H1 (cell line): Measurements from ENCODE around the gene RCC1. TPM values are rescaled to one million over a fixed set of nuclear protein-coding genes. Genes with fewer than 3 reads are reported as not detected.

ENCODE experiments used
- CTCF ChIA-PET: fragments of 300-600 bp; sonication (Branson Sonifier 250); formaldehyde crosslinking; loops from one replicate; lab custom pipeline; 2021; ENCODE audit not compliant: partially characterized antibody; lab: Charles Lee
- POLR2A ChIA-PET: fragments of 300-600 bp; sonication (Branson Sonifier 250); formaldehyde crosslinking; loops from one replicate; lab custom pipeline; 2021; ENCODE audit warnings: inconsistent platforms; ENCODE audit not compliant: partially characterized antibody; lab: Charles Lee
- DNase-seq, 2 experiments: peaks; one replicate each; pipeline versions ENCODE4 v3.0.0 to v3.0.0-alpha.2; 2010 to 2022; ENCODE audit warnings: low spot score in 2 of 2, low read depth in 1 of 2, mixed read lengths in 1 of 2
- FAIRE-seq: peaks from 2 replicates; lab custom pipeline; 2011; peaks lifted over from hg19 to GRCh38; lab: Jason Lieb, UNC
- H2AFZ ChIP-seq: 2 replicates; pipeline ENCODE4 v1.8.1; 2012; ENCODE audit warnings: low read length, inconsistent platforms
- H2AK5ac ChIP-seq: 2 replicates; pipeline ENCODE4 v1.6.1; 2013; ENCODE audit warnings: low read depth, low read length
- H2BK120ac ChIP-seq: replicated peaks from 2 replicates; pipeline ENCODE3; 2013; ENCODE audit warnings: low read depth, low read length, inconsistent platforms
- H2BK12ac ChIP-seq: 2 replicates; pipeline ENCODE4 v1.6.1; 2013; ENCODE audit warnings: low read depth, low read length
- H2BK15ac ChIP-seq: 2 replicates; pipeline ENCODE4 v1.6.1; 2013; ENCODE audit warnings: low read length
- H2BK20ac ChIP-seq: 2 replicates; pipeline ENCODE4 v1.6.1; 2013; ENCODE audit warnings: low read length
- H2BK5ac ChIP-seq: 2 replicates; pipeline ENCODE4 v1.6.1; 2013; ENCODE audit warnings: low read depth, low read length
- H3K14ac ChIP-seq: 2 replicates; pipeline ENCODE4 v1.6.1; 2013; ENCODE audit warnings: inconsistent platforms; ENCODE audit not compliant: insufficient read length
- H3K18ac ChIP-seq: 2 replicates; pipeline ENCODE4 v1.6.1; 2013; ENCODE audit warnings: low read length; ENCODE audit errors: extremely low read depth
- H3K23ac ChIP-seq: 2 replicates; pipeline ENCODE4 v1.6.1; 2013; ENCODE audit warnings: inconsistent platforms; ENCODE audit not compliant: insufficient read length
- H3K23me2 ChIP-seq: 2 replicates; pipeline ENCODE4 v1.6.1; 2013; ENCODE audit warnings: low read depth, low read length
- H3K27ac ChIP-seq: 2 replicates; pipeline ENCODE4 v1.6.1; 2011; ENCODE audit warnings: low read depth, low read length, inconsistent platforms
- H3K27me3 ChIP-seq, 4 experiments: replicated peaks in 1 of 4; 1 replicate in 1 of 4; 2 replicates in 3 of 4; pipeline versions ENCODE4 v1.6.1 to v1.8.1; 2011 to 2013; ENCODE audit warnings: low read length in 3 of 4, mild to moderate bottlenecking in 3 of 4, inconsistent platforms in 2 of 4, mixed read lengths in 2 of 4, moderate library complexity in 1 of 4; ENCODE audit not compliant: control insufficient read depth in 3 of 4, insufficient read depth in 3 of 4; ENCODE audit errors: extremely low read depth in 1 of 4
- H3K36me3 ChIP-seq, 4 experiments: 2 replicates each; pipeline versions ENCODE4 v1.6.1 to v1.8.1; 2011 to 2013; ENCODE audit warnings: mild to moderate bottlenecking in 4 of 4, low read length in 3 of 4, moderate library complexity in 2 of 4, control low read depth in 1 of 4, inconsistent platforms in 1 of 4; ENCODE audit not compliant: insufficient read depth in 4 of 4, control insufficient read depth in 2 of 4
- H3K4ac ChIP-seq: replicated peaks from 2 replicates; pipeline ENCODE3; 2013; ENCODE audit warnings: low read length, low read depth, mixed read lengths, inconsistent platforms; ENCODE audit not compliant: insufficient read length
- H3K4me1 ChIP-seq, 4 experiments: replicated peaks in 1 of 4; 1 replicate in 1 of 4; 2 replicates in 3 of 4; pipeline versions ENCODE4 v1.6.1 to v1.8.1; 2011 to 2013; ENCODE audit warnings: low read length in 3 of 4, inconsistent platforms in 2 of 4, mixed read lengths in 1 of 4; ENCODE audit not compliant: insufficient read depth in 4 of 4, control insufficient read depth in 3 of 4
- H3K4me2 ChIP-seq, 2 experiments: 2 replicates each; pipeline versions ENCODE4 v1.6.1 to v1.8.1; 2011 to 2013; ENCODE audit warnings: low read depth in 2 of 2, low read length in 2 of 2, control low read depth in 1 of 2, inconsistent platforms in 1 of 2, mild to moderate bottlenecking in 1 of 2; ENCODE audit not compliant: insufficient read depth in 1 of 2
- H3K4me3 ChIP-seq, 4 experiments: fragments of 200-600, 300-600 bp in 1 of 4; sonication (generic), shearing (Covaris generic), sonication (Bioruptor Twin) in 1 of 4; 2 replicates each; pipeline versions ENCODE4 v1.5.1 to v1.8.1; 2011 to 2016; ENCODE audit warnings: low read length in 4 of 4, low read depth in 3 of 4, control low read depth in 2 of 4, inconsistent platforms in 2 of 4, mild to moderate bottlenecking in 2 of 4, mixed read lengths in 1 of 4, moderate library complexity in 1 of 4; ENCODE audit not compliant: insufficient read depth in 2 of 4; ENCODE audit errors: extremely low read depth in 1 of 4
- H3K56ac ChIP-seq: replicated peaks from 2 replicates; pipeline ENCODE3; 2013; ENCODE audit warnings: low read depth, mild to moderate bottlenecking, mixed read lengths, low read length, inconsistent platforms; ENCODE audit not compliant: insufficient read length
- H3K79me1 ChIP-seq: 2 replicates; pipeline ENCODE4 v1.6.1; 2013; ENCODE audit warnings: low read depth, low read length, control low read depth
- H3K79me2 ChIP-seq, 2 experiments: 2 replicates each; pipeline versions ENCODE4 v1.6.1 to v1.8.1; 2012 to 2013; ENCODE audit warnings: low read length in 2 of 2, mild to moderate bottlenecking in 2 of 2, inconsistent platforms in 1 of 2; ENCODE audit not compliant: insufficient read depth in 2 of 2, control insufficient read depth in 1 of 2
- H3K9ac ChIP-seq, 4 experiments: replicated peaks in 1 of 4; 1 replicate in 1 of 4; 2 replicates in 3 of 4; pipeline versions ENCODE4 v1.6.1 to v1.8.1; 2011 to 2013; ENCODE audit warnings: low read depth in 3 of 4, low read length in 3 of 4, control low read depth in 2 of 4, mild to moderate bottlenecking in 2 of 4, moderate library complexity in 2 of 4, inconsistent platforms in 1 of 4; ENCODE audit errors: extremely low read depth in 1 of 4
- H3K9me3 ChIP-seq, 2 experiments: 2 replicates each; pipeline versions ENCODE4 v1.6.1 to v1.8.1; 2012 to 2013; ENCODE audit warnings: mild to moderate bottlenecking in 2 of 2, moderate library complexity in 2 of 2, control low read depth in 1 of 2, inconsistent platforms in 1 of 2, low read depth in 1 of 2, low read length in 1 of 2, mixed read lengths in 1 of 2; ENCODE audit not compliant: insufficient read depth in 2 of 2
- H4K20me1 ChIP-seq, 2 experiments: replicated peaks in 1 of 2; 2 replicates each; pipeline versions ENCODE3 to v1.8.1; 2011 to 2013; ENCODE audit warnings: inconsistent platforms in 2 of 2, low read length in 2 of 2, mild to moderate bottlenecking in 1 of 2; ENCODE audit not compliant: insufficient read depth in 2 of 2, control insufficient read depth in 1 of 2
- H4K5ac ChIP-seq: 2 replicates; pipeline ENCODE4 v1.6.1; 2013; ENCODE audit warnings: low read length, low read depth, mixed read lengths, inconsistent platforms; ENCODE audit not compliant: insufficient read length
- H4K8ac ChIP-seq: 2 replicates; pipeline ENCODE4 v1.8.0; 2013; ENCODE audit warnings: mild to moderate bottlenecking, moderate library complexity, low read length, inconsistent platforms; ENCODE audit not compliant: insufficient read depth; ENCODE audit errors: extremely low read depth
- H4K91ac ChIP-seq: replicated peaks from 2 replicates; pipeline ENCODE3; 2013; ENCODE audit warnings: low read length, mixed read lengths, inconsistent platforms; ENCODE audit not compliant: insufficient read length
- NRF1 ChIP-seq: IDR thresholded peaks from 2 replicates; pipeline ENCODE4 v1.6.1; 2011; ENCODE audit warnings: mild to moderate bottlenecking, low read depth, low read length, improper control_type of control experiment
- POLR2A ChIP-seq, 2 experiments: IDR thresholded peaks; 1 replicate in 1 of 2; 2 replicates in 1 of 2; pipeline ENCODE4 v1.6.1; 2011; ENCODE audit warnings: low read depth in 2 of 2, low read length in 2 of 2, mild to moderate bottlenecking in 2 of 2; ENCODE audit errors: control extremely low read depth in 1 of 2
- SIX5 ChIP-seq: IDR thresholded peaks from 2 replicates; pipeline ENCODE4 v1.6.1; 2011; ENCODE audit warnings: mild to moderate bottlenecking, low read depth, low read length
- WGBS, 2 experiments: shearing (Covaris generic) in 1 of 2; methylation state at CpG; one replicate each; pipeline versions ENCODE4 v1.1.6 to v1.1.7; 2013 to 2015; ENCODE audit warnings: low lambda C conversion rate in 2 of 2, mixed read lengths in 2 of 2, inconsistent platforms in 1 of 2, low coverage in 1 of 2, missing lambda C conversion rate in 1 of 2; ENCODE audit not compliant: insufficient replicate concordance in 2 of 2, insufficient coverage in 1 of 2, insufficient read length in 1 of 2; ENCODE audit errors: extremely low coverage in 1 of 2, missing lambda C conversion rate in 1 of 2; 5-methylcytosine and 5-hydroxymethylcytosine counted together
- polyA plus RNA-seq, 7 experiments: library from polyadenylated mRNA; depleted of rRNA in 3 of 7; stranded (reverse) in 5 of 7; unstranded in 2 of 7; fragments of >200 nt in 5 of 7; fragments of 200-250 nt in 2 of 7; gene quantifications; 1 replicate in 5 of 7; 2 replicates in 1 of 7; 4 replicates in 1 of 7; pipeline versions ENCODE4 v1.2.1 to v1.2.3, GENCODE V29; 2011 to 2013; ENCODE audit warnings: missing spikeins in 2 of 7, mixed read lengths in 2 of 7
- total RNA-seq: library from RNA; stranded (reverse); fragmentation: NEBNext Ultra II Directional; extraction: Animal tissue kit (Norgen Biotek cat#: 25700); gene quantifications from 2 replicates; pipeline ENCODE4 v1.2.1, GENCODE V29; 2021

Gene RCC1
- total and polyA plus RNA-seq, 2 of the 8 experiments (the other 6 are each of a cell fraction or from before 2014, with no cell fraction given): 48.5 to 98.4 TPM

- no peak for FAIRE-seq
- Histone ChIP-seq H3K27ac (no peak overlapping the region), H2AK5ac (no peak overlapping the region), H2AFZ (no peak overlapping the region), H4K8ac (no peak overlapping the region), H3K18ac (no peak overlapping the region), H2BK12ac (no peak overlapping the region), H3K4ac (no peak overlapping the region), H3K23me2 (peaks cover 15% of the 10 kb centered on the region), H2BK15ac (no peak overlapping the region), H4K20me1 (peaks cover 15 to 23% of the 10 kb centered on the region in 2 experiments), H3K56ac (no peak overlapping the region), H3K9ac (no peak overlapping the region), H3K14ac (no peak overlapping the region), H3K79me2 (peaks cover 10 to 21% of the 10 kb centered on the region in 2 experiments), H3K79me1 (peaks cover 4% of the 10 kb centered on the region; the same call in 1 of the 2 replicates), H3K4me2 (peak overlapping the region; percentile 75 to 90), H2BK20ac (no peak overlapping the region), H3K9me3 (no peaks in the 10 kb centered on the region), H4K5ac (no peak overlapping the region), H3K4me1 (peaks cover 0 to 11% (median 6%) of the 10 kb centered on the region in 4 experiments; a peak in 4 of 7 replicates), H4K91ac (no peak overlapping the region), H3K36me3 (peaks cover 19 to 50% (median 36%) of the 10 kb centered on the region in 4 experiments), H3K23ac (no peak overlapping the region), H2BK120ac (no peak overlapping the region), H3K27me3 (peaks cover 0 to 4% (median 2%) of the 10 kb centered on the region in 4 experiments; a peak in 2 of 7 replicates), H3K4me3 (peak overlapping the region in 2 of 4 experiments; percentile 90 to 94; a peak in 3 of 8 replicates), H2BK5ac (no peak overlapping the region)
- CTCF ChIA-PET: interaction anchor here (0.7 to 9.7 kb wide), 10 partner anchors 11 to 330 kb away, joined by 3 to 73 read pairs (median 4); no protein-coding TSS in a partner anchor
- 86% methylated on average over 1 of the region's 1 CpG; no CpG with 5 or more reads in 1 of the 2 experiments for WGBS, 2 experiments
- no peak for DNase-seq
- POLR2A ChIA-PET: interaction anchor here (0.6 to 23.4 kb wide), 12 partner anchors 18 to 562 kb away, joined by 3 to 660 read pairs (median 15); partner anchors contain the start of genes RAB42, RCC1, RNU11 and TAF12
- no peak for TF ChIP-seq NRF1
- TF ChIP-seq SIX5: no peak
- peak in 1 of 2 experiments; percentile 22; a peak in 1 of 3 replicates for TF ChIP-seq POLR2A (IDR thresholded peaks at IDR 0.05; ENCODE audit: control extremely low read depth in 1 of 2, low read depth in 2 of 2, low read length in 2 of 2)
Measured at GRCh38 chr1:28579401-28579800, 73.6 kb downstream of the RCC1 start.
